Subcutaneous adipose tissue (tissue), 4 donors: ENCODE data around the gene C15orf40. TPM values are rescaled to one million over a fixed set of nuclear protein-coding genes. Genes with fewer than 3 reads are reported as not detected.

Experiments used
- total RNA-seq, 4 donors: library from RNA; depleted of rRNA; stranded (reverse); fragments of >200 nt; gene quantifications; one replicate each; pipeline ENCODE4 v1.1.0, GENCODE V29; 2016
- TF ChIP-seq, protein P1 (sequence below): fragments of 450-650 bp; IDR thresholded peaks from one replicate; pipeline ENCODE4 v1.5.1; 2016; ENCODE audit warnings: low read depth, mild to moderate bottlenecking, control low read depth, antibody characterized with exemption, moderate library complexity

The C15orf40 gene
- total RNA-seq, 4 donors from 2014 or later: 12.1 to 23.9 (median 12.9) TPM

DNA sequence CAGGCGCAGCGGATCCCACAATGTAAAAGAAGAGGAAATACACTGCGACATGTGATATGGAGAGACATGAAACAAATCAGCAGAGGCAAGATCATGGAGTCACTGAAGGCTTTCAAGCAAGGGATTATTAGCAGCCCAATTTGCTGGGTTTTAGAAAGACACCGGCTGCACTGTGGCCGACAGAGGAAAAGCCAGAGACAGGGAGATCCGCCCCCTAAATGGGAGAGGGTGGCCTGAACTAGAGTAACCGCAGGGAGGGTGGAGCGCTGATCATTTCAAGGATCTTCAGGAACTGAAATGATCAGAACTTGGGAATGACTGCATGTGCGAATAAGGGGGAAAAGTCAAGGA lies 612 bp upstream of the C15orf40 start:
- TF ChIP-seq, protein P1, sequence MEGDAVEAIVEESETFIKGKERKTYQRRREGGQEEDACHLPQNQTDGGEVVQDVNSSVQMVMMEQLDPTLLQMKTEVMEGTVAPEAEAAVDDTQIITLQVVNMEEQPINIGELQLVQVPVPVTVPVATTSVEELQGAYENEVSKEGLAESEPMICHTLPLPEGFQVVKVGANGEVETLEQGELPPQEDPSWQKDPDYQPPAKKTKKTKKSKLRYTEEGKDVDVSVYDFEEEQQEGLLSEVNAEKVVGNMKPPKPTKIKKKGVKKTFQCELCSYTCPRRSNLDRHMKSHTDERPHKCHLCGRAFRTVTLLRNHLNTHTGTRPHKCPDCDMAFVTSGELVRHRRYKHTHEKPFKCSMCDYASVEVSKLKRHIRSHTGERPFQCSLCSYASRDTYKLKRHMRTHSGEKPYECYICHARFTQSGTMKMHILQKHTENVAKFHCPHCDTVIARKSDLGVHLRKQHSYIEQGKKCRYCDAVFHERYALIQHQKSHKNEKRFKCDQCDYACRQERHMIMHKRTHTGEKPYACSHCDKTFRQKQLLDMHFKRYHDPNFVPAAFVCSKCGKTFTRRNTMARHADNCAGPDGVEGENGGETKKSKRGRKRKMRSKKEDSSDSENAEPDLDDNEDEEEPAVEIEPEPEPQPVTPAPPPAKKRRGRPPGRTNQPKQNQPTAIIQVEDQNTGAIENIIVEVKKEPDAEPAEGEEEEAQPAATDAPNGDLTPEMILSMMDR: no peak

DNA sequence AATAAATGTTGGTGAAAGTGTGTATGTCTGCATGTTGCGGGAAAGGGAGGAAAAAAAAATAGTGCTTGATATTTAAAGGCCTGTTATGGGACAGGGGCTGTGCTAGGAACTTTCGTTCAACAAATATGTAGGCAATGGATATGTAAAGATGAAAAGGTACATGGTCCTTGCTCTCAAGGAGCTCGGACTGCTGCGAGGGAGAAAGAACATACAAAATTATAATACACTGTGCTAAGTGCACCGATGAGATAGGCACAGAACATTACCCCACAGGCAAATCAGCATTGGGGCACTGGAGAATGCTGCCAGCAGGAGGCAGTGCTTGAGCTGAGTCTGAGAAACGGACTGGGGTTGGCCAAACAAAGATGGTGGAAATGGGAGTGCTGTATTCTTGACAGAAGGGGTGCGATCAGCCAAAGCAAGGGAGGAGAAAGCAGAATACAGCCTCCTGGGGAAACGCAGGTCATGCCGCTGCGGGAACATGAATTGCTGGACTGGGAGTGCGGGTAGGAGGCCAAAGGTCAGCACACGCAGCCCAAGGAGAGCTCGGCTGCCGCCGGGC lies 649 bp downstream of the C15orf40 start:
- TF ChIP-seq, protein P1: no peak

DNA sequence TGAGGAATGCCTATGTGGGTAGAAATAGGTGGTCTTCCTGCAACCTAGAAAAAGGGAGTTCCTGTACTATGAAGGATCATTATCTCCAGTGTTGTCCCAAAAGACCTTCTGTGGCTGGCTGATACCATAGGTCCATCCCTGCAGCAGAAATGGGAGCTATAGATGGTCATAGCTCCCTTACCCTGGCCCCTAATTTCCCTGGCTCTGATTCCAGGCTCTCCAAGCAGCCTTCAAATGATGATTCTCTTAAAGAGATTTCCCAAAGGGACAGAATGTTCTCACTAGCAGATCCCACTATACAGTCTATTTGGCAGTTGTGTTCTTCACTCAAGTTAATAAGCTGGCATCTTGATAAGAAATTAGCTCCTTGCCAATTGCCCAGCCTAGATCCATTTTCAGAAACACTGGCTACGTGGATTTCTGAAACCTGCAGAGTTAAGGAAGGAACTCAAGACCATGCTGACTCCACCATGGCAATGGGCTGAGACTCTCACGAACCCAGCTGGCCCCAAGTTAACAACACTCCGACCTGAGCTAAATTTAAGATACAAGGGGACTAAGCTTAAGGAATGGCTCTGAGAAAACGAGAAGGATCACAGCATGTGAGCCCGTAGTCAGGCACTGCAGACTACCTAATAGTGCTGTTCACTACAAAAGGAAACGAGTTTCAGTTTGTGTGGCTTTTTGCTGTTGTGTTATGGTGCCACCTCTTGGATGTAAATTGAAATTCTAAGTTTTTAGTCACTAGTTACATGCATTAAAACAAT lies 11.4 kb downstream of the C15orf40 start:
- TF ChIP-seq, protein P1: no peak

DNA sequence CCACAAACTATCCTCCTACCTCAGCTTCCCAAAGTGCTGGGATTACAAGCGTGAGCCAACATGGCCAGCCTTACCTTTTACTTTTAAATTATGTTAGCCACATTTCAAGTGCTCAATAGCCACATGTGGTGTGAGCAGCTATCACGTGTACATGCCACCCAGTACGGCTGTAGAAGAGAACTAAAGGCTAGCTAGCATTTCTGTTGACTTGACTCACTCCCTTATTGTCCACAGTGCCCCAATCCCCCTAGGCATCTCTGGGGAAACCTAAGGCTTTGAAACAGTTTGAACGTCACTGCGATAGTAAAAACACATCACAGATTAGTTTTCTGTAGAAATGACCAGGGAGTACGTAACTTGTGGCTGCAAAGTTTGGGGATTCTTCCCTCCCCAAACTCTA lies 12.0 kb downstream of the C15orf40 start:
- TF ChIP-seq, protein P1: no peak

DNA sequence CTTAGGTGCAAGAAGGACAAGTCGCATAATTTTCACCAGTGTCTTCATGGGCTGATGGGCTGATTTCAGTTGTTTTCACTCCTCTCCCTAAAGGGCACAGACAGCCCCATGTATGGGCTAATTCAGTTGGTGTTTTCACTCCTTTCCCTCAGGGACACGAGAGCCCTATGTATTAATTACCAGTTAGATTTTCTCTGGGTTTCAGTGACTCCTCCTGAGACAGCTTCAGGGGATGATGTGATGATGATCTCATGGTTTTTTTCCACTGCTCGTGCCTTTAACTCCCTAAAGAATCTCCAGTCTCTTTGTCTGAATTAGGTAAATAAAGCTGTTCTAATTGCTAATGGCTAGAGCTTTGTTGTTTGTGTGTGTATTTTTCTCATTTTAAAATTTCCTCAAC lies 15.5 kb downstream of the C15orf40 start:
- TF ChIP-seq, protein P1: no peak

DNA sequence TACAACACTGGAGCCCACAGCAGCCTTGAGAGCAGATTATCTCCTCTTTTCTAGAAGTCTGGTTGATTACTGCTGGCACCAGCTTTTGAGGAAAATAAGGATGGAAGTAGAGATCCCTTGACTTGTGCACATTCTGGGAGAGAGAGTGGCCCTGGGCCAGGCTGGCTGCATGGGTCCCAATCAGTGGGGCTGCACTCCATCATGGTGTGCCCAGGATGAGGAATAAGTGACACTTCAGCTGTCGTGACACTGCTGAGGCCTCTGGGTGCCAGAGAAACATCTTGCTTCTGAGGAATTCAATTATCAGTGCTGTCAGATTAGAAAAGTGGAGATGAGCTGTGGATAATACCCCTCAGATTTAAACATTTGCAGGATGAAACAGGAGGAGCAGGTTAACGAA lies 16.4 kb downstream of the C15orf40 start:
- TF ChIP-seq, protein P1: no peak

DNA sequence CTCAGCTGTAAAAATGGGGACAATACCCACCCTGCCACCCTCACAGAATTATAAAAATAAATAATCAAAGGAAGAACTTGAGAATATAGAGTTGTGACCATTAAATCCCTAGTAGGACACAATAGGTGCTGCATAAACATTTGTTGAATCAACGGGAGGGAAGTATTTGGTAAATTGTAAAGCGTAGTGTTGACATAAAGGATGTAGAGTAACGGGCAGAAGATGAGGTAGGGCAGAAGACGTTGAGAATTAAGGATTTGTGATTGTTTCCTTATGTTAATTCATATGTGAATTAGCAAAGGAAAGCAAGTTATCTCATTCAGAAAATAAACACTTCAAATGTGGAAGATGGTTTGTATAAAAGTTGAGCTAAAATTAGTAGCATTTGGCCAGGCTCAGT lies 18.3 kb downstream of the C15orf40 start:
- TF ChIP-seq, protein P1: no peak
